Measurements from ENCODE around the gene NCF4.

NCF4 gene

DNA sequence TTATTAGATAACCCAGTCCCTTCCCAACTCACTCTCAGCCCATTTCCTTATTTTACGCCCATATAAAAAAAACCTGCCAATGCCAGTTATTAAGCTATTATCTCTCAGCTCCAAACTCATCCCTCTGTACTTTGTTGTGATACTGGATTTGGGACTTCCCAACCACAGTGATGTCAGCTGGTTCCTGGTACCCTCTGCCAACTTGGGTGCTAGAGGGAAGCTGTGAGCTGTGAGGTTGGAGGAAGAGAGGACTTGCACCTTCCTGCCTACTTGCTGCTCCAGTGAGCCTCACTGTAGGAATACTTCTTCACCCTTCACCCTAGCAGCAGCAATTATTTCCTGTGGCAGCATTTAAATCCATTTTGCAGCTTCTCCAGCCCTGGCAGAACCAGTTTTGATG is 33.5 kb downstream of the NCF4 start:
- Histone ChIP-seq H3K4me1 (ENCODE audit: control insufficient read depth, insufficient read depth, low read length) (no peaks in the 10 kb centered on the region), H3K36me3 (ENCODE audit: control insufficient read depth in 2 of 2, insufficient read depth in 1 of 2, low read length in 2 of 2) (no peaks in the 10 kb centered on the region), H3K4me3 (ENCODE audit: low read depth, low read length) (no peak overlapping the region), H3K9me3 (ENCODE audit: control insufficient read depth, insufficient read depth, low read depth, low read length) (no peaks in the 10 kb centered on the region), H3K27ac (ENCODE audit: extremely low read depth, low read depth, low read length) (no peak overlapping the region)
- TF ChIP-seq OSR2 (tag by site-specific recombination; IDR thresholded peaks at IDR 0.05) (no peak), ZNF266 (tag by site-specific recombination; IDR thresholded peaks at IDR 0.05; ENCODE audit: low read depth) (no peak), ZNF114 (tag by site-specific recombination; IDR thresholded peaks at IDR 0.05) (no peak), SALL2 (tag by site-specific recombination; IDR thresholded peaks at IDR 0.05; ENCODE audit: borderline replicate concordance) (no peak), ZXDB (tag by site-specific recombination; IDR thresholded peaks at IDR 0.05) (no peak), ZFP69B (tag by site-specific recombination; IDR thresholded peaks at IDR 0.05) (no peak), MEIS1 (CRISPR knock-in tag; IDR thresholded peaks at IDR 0.05; ENCODE audit: borderline replicate concordance) (no peak), ZFP3 (tag by site-specific recombination; IDR thresholded peaks at IDR 0.05; ENCODE audit: low read depth) (no peak), ZBTB26 (tag by site-specific recombination; optimal IDR thresholded peaks at IDR 0.05) (no peak), ZNF510 (tag by site-specific recombination; IDR thresholded peaks at IDR 0.05; ENCODE audit: insufficient replicate concordance) (no peak), ZNF274 (IDR thresholded peaks at IDR 0.05; ENCODE audit: low read length) (no peak), ZNF274 (tag by site-specific recombination; IDR thresholded peaks at IDR 0.05; ENCODE audit: borderline replicate concordance) (no peak), ZNF157 (tag by site-specific recombination; IDR thresholded peaks at IDR 0.05) (no peak)
- TF ChIP-seq, protein P1, sequence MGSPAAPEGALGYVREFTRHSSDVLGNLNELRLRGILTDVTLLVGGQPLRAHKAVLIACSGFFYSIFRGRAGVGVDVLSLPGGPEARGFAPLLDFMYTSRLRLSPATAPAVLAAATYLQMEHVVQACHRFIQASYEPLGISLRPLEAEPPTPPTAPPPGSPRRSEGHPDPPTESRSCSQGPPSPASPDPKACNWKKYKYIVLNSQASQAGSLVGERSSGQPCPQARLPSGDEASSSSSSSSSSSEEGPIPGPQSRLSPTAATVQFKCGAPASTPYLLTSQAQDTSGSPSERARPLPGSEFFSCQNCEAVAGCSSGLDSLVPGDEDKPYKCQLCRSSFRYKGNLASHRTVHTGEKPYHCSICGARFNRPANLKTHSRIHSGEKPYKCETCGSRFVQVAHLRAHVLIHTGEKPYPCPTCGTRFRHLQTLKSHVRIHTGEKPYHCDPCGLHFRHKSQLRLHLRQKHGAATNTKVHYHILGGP (tag by site-specific recombination; IDR thresholded peaks at IDR 0.05) = no peak
- TF ChIP-seq, protein P2, sequence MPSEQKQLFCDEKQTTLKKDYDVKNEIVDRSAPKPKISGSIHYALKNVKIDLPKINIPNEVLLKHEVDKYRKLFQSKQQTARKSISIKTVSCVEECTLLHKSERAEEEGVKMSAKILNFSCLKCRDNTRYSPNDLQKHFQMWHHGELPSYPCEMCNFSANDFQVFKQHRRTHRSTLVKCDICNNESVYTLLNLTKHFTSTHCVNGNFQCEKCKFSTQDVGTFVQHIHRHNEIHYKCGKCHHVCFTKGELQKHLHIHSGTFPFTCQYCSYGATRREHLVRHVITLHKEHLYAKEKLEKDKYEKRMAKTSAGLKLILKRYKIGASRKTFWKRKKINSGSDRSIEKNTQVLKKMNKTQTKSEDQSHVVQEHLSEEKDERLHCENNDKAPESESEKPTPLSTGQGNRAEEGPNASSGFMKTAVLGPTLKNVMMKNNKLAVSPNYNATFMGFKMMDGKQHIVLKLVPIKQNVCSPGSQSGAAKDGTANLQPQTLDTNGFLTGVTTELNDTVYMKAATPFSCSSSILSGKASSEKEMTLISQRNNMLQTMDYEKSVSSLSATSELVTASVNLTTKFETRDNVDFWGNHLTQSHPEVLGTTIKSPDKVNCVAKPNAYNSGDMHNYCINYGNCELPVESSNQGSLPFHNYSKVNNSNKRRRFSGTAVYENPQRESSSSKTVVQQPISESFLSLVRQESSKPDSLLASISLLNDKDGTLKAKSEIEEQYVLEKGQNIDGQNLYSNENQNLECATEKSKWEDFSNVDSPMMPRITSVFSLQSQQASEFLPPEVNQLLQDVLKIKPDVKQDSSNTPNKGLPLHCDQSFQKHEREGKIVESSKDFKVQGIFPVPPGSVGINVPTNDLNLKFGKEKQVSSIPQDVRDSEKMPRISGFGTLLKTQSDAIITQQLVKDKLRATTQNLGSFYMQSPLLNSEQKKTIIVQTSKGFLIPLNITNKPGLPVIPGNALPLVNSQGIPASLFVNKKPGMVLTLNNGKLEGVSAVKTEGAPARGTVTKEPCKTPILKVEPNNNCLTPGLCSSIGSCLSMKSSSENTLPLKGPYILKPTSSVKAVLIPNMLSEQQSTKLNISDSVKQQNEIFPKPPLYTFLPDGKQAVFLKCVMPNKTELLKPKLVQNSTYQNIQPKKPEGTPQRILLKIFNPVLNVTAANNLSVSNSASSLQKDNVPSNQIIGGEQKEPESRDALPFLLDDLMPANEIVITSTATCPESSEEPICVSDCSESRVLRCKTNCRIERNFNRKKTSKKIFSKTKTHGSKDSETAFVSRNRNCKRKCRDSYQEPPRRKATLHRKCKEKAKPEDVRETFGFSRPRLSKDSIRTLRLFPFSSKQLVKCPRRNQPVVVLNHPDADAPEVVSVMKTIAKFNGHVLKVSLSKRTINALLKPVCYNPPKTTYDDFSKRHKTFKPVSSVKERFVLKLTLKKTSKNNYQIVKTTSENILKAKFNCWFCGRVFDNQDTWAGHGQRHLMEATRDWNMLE (tag by site-specific recombination; conservative IDR thresholded peaks at IDR 0.05; ENCODE audit: low read depth) = no peak
- TF ChIP-seq, protein P3, sequence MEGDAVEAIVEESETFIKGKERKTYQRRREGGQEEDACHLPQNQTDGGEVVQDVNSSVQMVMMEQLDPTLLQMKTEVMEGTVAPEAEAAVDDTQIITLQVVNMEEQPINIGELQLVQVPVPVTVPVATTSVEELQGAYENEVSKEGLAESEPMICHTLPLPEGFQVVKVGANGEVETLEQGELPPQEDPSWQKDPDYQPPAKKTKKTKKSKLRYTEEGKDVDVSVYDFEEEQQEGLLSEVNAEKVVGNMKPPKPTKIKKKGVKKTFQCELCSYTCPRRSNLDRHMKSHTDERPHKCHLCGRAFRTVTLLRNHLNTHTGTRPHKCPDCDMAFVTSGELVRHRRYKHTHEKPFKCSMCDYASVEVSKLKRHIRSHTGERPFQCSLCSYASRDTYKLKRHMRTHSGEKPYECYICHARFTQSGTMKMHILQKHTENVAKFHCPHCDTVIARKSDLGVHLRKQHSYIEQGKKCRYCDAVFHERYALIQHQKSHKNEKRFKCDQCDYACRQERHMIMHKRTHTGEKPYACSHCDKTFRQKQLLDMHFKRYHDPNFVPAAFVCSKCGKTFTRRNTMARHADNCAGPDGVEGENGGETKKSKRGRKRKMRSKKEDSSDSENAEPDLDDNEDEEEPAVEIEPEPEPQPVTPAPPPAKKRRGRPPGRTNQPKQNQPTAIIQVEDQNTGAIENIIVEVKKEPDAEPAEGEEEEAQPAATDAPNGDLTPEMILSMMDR (tag by site-specific recombination; IDR thresholded peaks at IDR 0.05) = no peak
- POLR2A ChIA-PET = no interaction called here
- CTCF ChIA-PET = interaction anchor here (0.7 to 1.5 kb wide), 2 partner anchors 38 to 119 kb away, joined by 3 to 8 read pairs; no protein-coding TSS in a partner anchor

GRCh38 chr22:36897611-36898010 is 36.8 kb downstream of the NCF4 start:
- Histone ChIP-seq H3K9me3 (ENCODE audit: control insufficient read depth, insufficient read depth, low read depth, low read length) (no peaks in the 10 kb centered on the region), H3K4me1 (ENCODE audit: control insufficient read depth, insufficient read depth, low read length) (no peaks in the 10 kb centered on the region), H3K27ac (ENCODE audit: extremely low read depth, low read depth, low read length) (no peak overlapping the region), H3K36me3 (ENCODE audit: control insufficient read depth in 2 of 2, insufficient read depth in 1 of 2, low read length in 2 of 2) (no peaks in the 10 kb centered on the region), H3K4me3 (ENCODE audit: low read depth, low read length) (no peak overlapping the region)
- CTCF ChIA-PET = no interaction called here
- POLR2A ChIA-PET = interaction anchor here (0.7 kb wide), 1 partner anchor 121 kb away, joined by 3 read pairs; the partner anchor contains the start of gene IFT27
- TF ChIP-seq, protein P4, sequence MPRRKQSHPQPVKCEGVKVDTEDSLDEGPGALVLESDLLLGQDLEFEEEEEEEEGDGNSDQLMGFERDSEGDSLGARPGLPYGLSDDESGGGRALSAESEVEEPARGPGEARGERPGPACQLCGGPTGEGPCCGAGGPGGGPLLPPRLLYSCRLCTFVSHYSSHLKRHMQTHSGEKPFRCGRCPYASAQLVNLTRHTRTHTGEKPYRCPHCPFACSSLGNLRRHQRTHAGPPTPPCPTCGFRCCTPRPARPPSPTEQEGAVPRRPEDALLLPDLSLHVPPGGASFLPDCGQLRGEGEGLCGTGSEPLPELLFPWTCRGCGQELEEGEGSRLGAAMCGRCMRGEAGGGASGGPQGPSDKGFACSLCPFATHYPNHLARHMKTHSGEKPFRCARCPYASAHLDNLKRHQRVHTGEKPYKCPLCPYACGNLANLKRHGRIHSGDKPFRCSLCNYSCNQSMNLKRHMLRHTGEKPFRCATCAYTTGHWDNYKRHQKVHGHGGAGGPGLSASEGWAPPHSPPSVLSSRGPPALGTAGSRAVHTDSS (tag by site-specific recombination; IDR thresholded peaks at IDR 0.05) = no peak
- no peak for TF ChIP-seq KLF7 (tag by site-specific recombination; IDR thresholded peaks at IDR 0.05; ENCODE audit: borderline replicate concordance)
- no peak for TF ChIP-seq ZNF548 (tag by site-specific recombination; IDR thresholded peaks at IDR 0.05)
- TF ChIP-seq ZNF266 (tag by site-specific recombination; IDR thresholded peaks at IDR 0.05; ENCODE audit: low read depth) = no peak
- no peak for TF ChIP-seq ZBTB21 (tag by site-specific recombination; IDR thresholded peaks at IDR 0.05)
- no peak for TF ChIP-seq ZNF501 (tag by site-specific recombination; IDR thresholded peaks at IDR 0.05)
- no peak for TF ChIP-seq ZNF621 (tag by site-specific recombination; IDR thresholded peaks at IDR 0.05)
- no peak for TF ChIP-seq ZNF157 (tag by site-specific recombination; IDR thresholded peaks at IDR 0.05)
- TF ChIP-seq ZNF354C (tag by site-specific recombination; IDR thresholded peaks at IDR 0.05; ENCODE audit: borderline replicate concordance, low read depth) = no peak
- no peak for TF ChIP-seq ZBTB6 (tag by site-specific recombination; IDR thresholded peaks at IDR 0.05)

Measured in HEK293 (cell line).